HEK293 (cell line): ENCODE data around the gene MVD.

Source experiments
- CTCF ChIA-PET: fragments of 350-600 bp; formaldehyde crosslinking; extraction: SDS; loops from one replicate; lab custom pipeline; 2021; ENCODE audit warnings: antibody characterized with exemption; lab: Yijun Ruan, JAX
- POLR2A ChIA-PET: fragments of 300-600 bp; formaldehyde crosslinking; extraction: SDS; loops from one replicate; lab custom pipeline; 2020; ENCODE audit warnings: antibody characterized with exemption, inconsistent platforms; lab: Yijun Ruan, JAX
- H3K27ac ChIP-seq: fragments of 200-500 bp; sonication (Bioruptor generic); 2 replicates; pipeline ENCODE4 v1.5.1; 2014; ENCODE audit warnings: low read depth, low read length, control low read depth, inconsistent platforms; ENCODE audit errors: extremely low read depth
- H3K36me3 ChIP-seq, 2 experiments: fragments of 200-500 bp in 1 of 2; sonication (Bioruptor generic) in 1 of 2; 1 replicate in 1 of 2; 2 replicates in 1 of 2; pipeline ENCODE4 v1.5.1; 2014 to 2017; ENCODE audit warnings: inconsistent platforms in 2 of 2, low read length in 2 of 2; ENCODE audit not compliant: control insufficient read depth in 2 of 2, insufficient read depth in 1 of 2
- H3K4me1 ChIP-seq: fragments of 200-500 bp; sonication (Bioruptor generic); 2 replicates; pipeline ENCODE4 v1.5.1; 2014; ENCODE audit warnings: mild to moderate bottlenecking, low read length, inconsistent platforms; ENCODE audit not compliant: control insufficient read depth, insufficient read depth
- H3K4me3 ChIP-seq: 2 replicates; pipeline ENCODE4 v1.5.1; 2011; ENCODE audit warnings: low read depth, mild to moderate bottlenecking, control low read depth, low read length, moderate library complexity
- H3K9me3 ChIP-seq: fragments of 200-500 bp; sonication (Bioruptor generic); 2 replicates; pipeline ENCODE4 v1.5.1; 2014; ENCODE audit warnings: low read depth, low read length, inconsistent platforms; ENCODE audit not compliant: control insufficient read depth, insufficient read depth
- KLF8 ChIP-seq: fragments of 450-650 bp; formaldehyde crosslinking; IDR thresholded peaks from 2 replicates; pipeline ENCODE4 v1.5.1; 2016; ENCODE audit warnings: missing biosample characterization, missing genetic modification characterization
- KLF9 ChIP-seq: fragments of 450-650 bp; formaldehyde crosslinking; IDR thresholded peaks from 2 replicates; pipeline ENCODE4 v1.5.1; 2016; ENCODE audit warnings: missing biosample characterization, missing genetic modification characterization, low read depth
- MYNN ChIP-seq: fragments of 450-650 bp; formaldehyde crosslinking; IDR thresholded peaks from 2 replicates; pipeline ENCODE4 v1.5.1; 2016; ENCODE audit warnings: missing biosample characterization, missing genetic modification characterization, borderline replicate concordance
- OVOL3 ChIP-seq: fragments of 450-650 bp; formaldehyde crosslinking; IDR thresholded peaks from 2 replicates; pipeline ENCODE4 v1.5.1; 2016; ENCODE audit warnings: missing biosample characterization, missing genetic modification characterization
- YY1 ChIP-seq: fragments of 450-650 bp; formaldehyde crosslinking; IDR thresholded peaks from 2 replicates; pipeline ENCODE4 v1.5.1; 2018; ENCODE audit warnings: missing biosample characterization, missing genetic modification characterization
- ZBTB48 ChIP-seq: fragments of 450-650 bp; formaldehyde crosslinking; IDR thresholded peaks from 2 replicates; pipeline ENCODE4 v1.5.1; 2016; ENCODE audit warnings: missing biosample characterization, missing genetic modification characterization
- ZBTB8A ChIP-seq: fragments of 450-650 bp; formaldehyde crosslinking; IDR thresholded peaks from 2 replicates; pipeline ENCODE4 v1.5.1; 2016; ENCODE audit warnings: missing biosample characterization, missing genetic modification characterization
- ZFP69B ChIP-seq: fragments of 450-650 bp; formaldehyde crosslinking; IDR thresholded peaks from 2 replicates; pipeline ENCODE4 v1.5.1; 2016; ENCODE audit warnings: missing biosample characterization, missing genetic modification characterization
- ZNF16 ChIP-seq: fragments of 450-650 bp; formaldehyde crosslinking; IDR thresholded peaks from 2 replicates; pipeline ENCODE4 v1.5.1; 2016; ENCODE audit warnings: low read depth, missing biosample characterization, missing genetic modification characterization
- ZNF2 ChIP-seq: fragments of 450-650 bp; formaldehyde crosslinking; IDR thresholded peaks from 2 replicates; pipeline ENCODE4 v1.5.1; 2016; ENCODE audit warnings: missing biosample characterization, missing genetic modification characterization
- ZNF324 ChIP-seq: fragments of 450-650 bp; formaldehyde crosslinking; IDR thresholded peaks from 2 replicates; pipeline ENCODE4 v1.5.1; 2016; ENCODE audit warnings: missing biosample characterization, missing genetic modification characterization
- ZNF341 ChIP-seq: fragments of 450-650 bp; formaldehyde crosslinking; IDR thresholded peaks from 2 replicates; pipeline ENCODE4; 2016; ENCODE audit warnings: low read depth, missing biosample characterization, missing genetic modification characterization
- ZNF394 ChIP-seq: fragments of 450-650 bp; formaldehyde crosslinking; IDR thresholded peaks from 2 replicates; pipeline ENCODE4 v1.5.1; 2016; ENCODE audit warnings: missing biosample characterization, missing genetic modification characterization, mild to moderate bottlenecking, moderate library complexity, borderline replicate concordance
- ZNF416 ChIP-seq: fragments of 450-650 bp; formaldehyde crosslinking; IDR thresholded peaks from 2 replicates; pipeline ENCODE4 v1.5.1; 2016; ENCODE audit warnings: missing biosample characterization, missing genetic modification characterization
- ZNF426 ChIP-seq: fragments of 450-650 bp; formaldehyde crosslinking; IDR thresholded peaks from 2 replicates; pipeline ENCODE4 v1.5.1; 2017; ENCODE audit warnings: missing biosample characterization, missing genetic modification characterization, mild to moderate bottlenecking, inconsistent platforms, moderate library complexity
- ZNF558 ChIP-seq: fragments of 450-650 bp; formaldehyde crosslinking; IDR thresholded peaks from 2 replicates; pipeline ENCODE4 v1.5.1; 2016; ENCODE audit warnings: missing biosample characterization, missing genetic modification characterization
- ZNF571 ChIP-seq: fragments of 450-650 bp; formaldehyde crosslinking; IDR thresholded peaks from 2 replicates; pipeline ENCODE4 v1.5.0; 2017; ENCODE audit warnings: missing biosample characterization, missing genetic modification characterization
- ZNF677 ChIP-seq: fragments of 450-650 bp; IDR thresholded peaks from 2 replicates; pipeline ENCODE4 v1.5.0; 2018; ENCODE audit warnings: missing biosample characterization, mild to moderate bottlenecking, missing genetic modification characterization, moderate library complexity
- ZNF837 ChIP-seq: fragments of 450-650 bp; formaldehyde crosslinking; IDR thresholded peaks from 2 replicates; pipeline ENCODE4 v1.5.1; 2016; ENCODE audit warnings: missing biosample characterization, missing genetic modification characterization
- TF ChIP-seq, protein P1 (sequence below): fragments of 450-650 bp; formaldehyde crosslinking; IDR thresholded peaks from 2 replicates; pipeline ENCODE4 v1.5.0; 2017; ENCODE audit warnings: missing biosample characterization, missing genetic modification characterization, borderline replicate concordance
- TF ChIP-seq, protein P2 (sequence below): fragments of 450-650 bp; formaldehyde crosslinking; IDR thresholded peaks from 2 replicates; pipeline ENCODE4 v1.5.1; 2016; ENCODE audit warnings: missing biosample characterization, missing genetic modification characterization, low read depth

Gene MVD

DNA sequence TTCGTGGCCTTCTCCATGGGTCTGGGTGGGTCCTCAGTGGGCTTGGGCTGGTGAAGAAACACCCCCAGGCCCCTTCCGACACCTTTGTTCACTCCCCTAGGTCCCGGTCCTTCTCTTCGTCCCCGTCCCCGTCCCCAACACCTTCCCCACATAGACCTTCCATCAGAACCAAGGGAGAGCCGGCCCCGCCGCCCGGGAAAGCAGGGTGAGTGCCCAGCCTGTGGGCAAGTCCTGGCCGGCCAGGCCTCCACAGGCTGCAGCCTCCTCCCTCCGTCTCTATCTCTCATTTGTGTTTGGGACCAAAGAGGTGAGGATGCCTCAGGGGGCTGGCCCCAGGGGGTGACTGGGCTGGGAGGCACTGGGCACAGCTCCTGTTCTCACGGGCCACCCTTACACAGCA, 39.0 kb downstream of the MVD start (continued):
- TF ChIP-seq, protein P1, sequence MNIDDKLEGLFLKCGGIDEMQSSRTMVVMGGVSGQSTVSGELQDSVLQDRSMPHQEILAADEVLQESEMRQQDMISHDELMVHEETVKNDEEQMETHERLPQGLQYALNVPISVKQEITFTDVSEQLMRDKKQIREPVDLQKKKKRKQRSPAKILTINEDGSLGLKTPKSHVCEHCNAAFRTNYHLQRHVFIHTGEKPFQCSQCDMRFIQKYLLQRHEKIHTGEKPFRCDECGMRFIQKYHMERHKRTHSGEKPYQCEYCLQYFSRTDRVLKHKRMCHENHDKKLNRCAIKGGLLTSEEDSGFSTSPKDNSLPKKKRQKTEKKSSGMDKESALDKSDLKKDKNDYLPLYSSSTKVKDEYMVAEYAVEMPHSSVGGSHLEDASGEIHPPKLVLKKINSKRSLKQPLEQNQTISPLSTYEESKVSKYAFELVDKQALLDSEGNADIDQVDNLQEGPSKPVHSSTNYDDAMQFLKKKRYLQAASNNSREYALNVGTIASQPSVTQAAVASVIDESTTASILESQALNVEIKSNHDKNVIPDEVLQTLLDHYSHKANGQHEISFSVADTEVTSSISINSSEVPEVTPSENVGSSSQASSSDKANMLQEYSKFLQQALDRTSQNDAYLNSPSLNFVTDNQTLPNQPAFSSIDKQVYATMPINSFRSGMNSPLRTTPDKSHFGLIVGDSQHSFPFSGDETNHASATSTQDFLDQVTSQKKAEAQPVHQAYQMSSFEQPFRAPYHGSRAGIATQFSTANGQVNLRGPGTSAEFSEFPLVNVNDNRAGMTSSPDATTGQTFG (tag by site-specific recombination), result no peak
- no peak for TF ChIP-seq ZNF341 (tag by site-specific recombination)
- TF ChIP-seq MYNN (tag by site-specific recombination), result no peak

DNA sequence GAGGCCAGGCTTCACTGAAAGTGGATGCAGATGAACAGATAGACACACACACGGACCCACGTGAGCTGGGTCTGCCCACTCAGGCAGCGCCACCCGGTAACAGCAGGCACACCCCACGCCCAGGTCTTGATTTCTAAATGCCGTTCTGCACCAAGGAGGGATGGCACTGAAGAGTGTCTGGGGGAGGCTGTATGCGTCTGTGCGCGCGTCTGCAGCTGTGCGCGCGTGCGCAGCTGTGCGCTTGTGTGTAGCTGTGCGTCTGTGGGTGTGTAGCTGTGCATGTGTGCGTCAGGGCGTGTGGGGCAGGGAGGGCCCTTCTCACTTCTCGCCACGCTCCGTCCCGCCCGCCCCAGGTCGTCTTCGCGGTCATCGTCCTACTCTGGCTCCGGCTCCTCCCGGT, 40.0 kb downstream of the MVD start:
- Histone ChIP-seq H3K9me3 (no peaks in the 10 kb centered on the region), H3K36me3 (peaks cover 4 to 83% of the 10 kb centered on the region in 2 experiments; a peak in 2 of 3 replicates), H3K4me3 (no peak overlapping the region), H3K4me1 (no peaks in the 10 kb centered on the region), H3K27ac (no peak overlapping the region)
- ChIA-PET POLR2A (no interaction called here), CTCF (interaction anchor here (0.7 to 1.6 kb wide), 2 partner anchors 10 to 59 kb away, joined by 3 to 7 read pairs; no protein-coding TSS in a partner anchor)
- TF ChIP-seq ZBTB8A (tag by site-specific recombination), result no peak
- no peak for TF ChIP-seq ZFP69B (tag by site-specific recombination)
- TF ChIP-seq KLF9 (tag by site-specific recombination), result no peak
- TF ChIP-seq ZNF558, result no peak
- TF ChIP-seq ZNF394 (tag by site-specific recombination), result no peak
- TF ChIP-seq KLF8 (tag by site-specific recombination), result no peak
- TF ChIP-seq ZNF677 (tag by site-specific recombination), result no peak
- no peak for TF ChIP-seq ZNF324
- no peak for TF ChIP-seq YY1 (tag by site-specific recombination)
- TF ChIP-seq ZNF426, result no peak
- no peak for TF ChIP-seq ZNF2 (tag by site-specific recombination)
- TF ChIP-seq, protein P2, sequence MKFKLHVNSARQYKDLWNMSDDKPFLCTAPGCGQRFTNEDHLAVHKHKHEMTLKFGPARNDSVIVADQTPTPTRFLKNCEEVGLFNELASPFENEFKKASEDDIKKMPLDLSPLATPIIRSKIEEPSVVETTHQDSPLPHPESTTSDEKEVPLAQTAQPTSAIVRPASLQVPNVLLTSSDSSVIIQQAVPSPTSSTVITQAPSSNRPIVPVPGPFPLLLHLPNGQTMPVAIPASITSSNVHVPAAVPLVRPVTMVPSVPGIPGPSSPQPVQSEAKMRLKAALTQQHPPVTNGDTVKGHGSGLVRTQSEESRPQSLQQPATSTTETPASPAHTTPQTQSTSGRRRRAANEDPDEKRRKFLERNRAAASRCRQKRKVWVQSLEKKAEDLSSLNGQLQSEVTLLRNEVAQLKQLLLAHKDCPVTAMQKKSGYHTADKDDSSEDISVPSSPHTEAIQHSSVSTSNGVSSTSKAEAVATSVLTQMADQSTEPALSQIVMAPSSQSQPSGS (tag by site-specific recombination), result no peak
- no peak for TF ChIP-seq ZNF16 (tag by site-specific recombination)
- no peak for TF ChIP-seq ZNF416 (tag by site-specific recombination)
- no peak for TF ChIP-seq ZNF837 (tag by site-specific recombination)
- no peak for TF ChIP-seq ZBTB48 (tag by site-specific recombination)
- TF ChIP-seq ZNF571 (tag by site-specific recombination), result no peak

DNA sequence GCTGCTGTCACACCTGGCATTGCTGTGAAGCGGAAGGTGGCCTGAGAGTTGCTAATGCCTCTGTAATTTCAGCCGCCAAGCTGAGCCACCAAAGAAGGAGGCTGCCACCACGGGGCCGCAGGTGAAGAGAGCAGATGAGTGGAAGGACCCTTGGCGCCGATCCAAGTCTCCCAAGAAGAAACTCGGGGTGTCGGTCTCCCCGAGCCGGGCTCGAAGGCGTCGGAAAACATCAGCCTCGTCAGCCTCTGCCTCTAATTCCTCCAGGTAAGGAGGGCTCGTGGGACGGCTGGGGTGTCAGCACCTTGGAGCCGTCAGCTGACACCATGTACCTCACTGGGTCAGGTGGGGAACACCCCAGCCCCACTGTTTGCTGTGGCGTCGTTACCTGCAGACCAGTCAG, 40.8 kb downstream of the MVD start:
- H3K4me3 ChIP-seq, result no peak overlapping the region
- CTCF ChIA-PET, result no interaction called here
- H3K4me1 ChIP-seq, result no peaks in the 10 kb centered on the region
- H3K9me3 ChIP-seq, result no peaks in the 10 kb centered on the region
- TF ChIP-seq OVOL3, result no peak
- POLR2A ChIA-PET, result no interaction called here
- H3K36me3 ChIP-seq, result peaks cover 3 to 79% of the 10 kb centered on the region in 2 experiments; a peak in 2 of 3 replicates
- H3K27ac ChIP-seq, result no peak overlapping the region
